Keratinocyte (primary cell): Measurements from ENCODE around the gene PISD. TPM values are rescaled to one million over a fixed set of nuclear protein-coding genes. Genes with fewer than 3 reads are reported as not detected.

Experiments used
- DNase-seq: peaks from one replicate; pipeline ENCODE4 v3.0.0-alpha.2; 2011; ENCODE audit warnings: low read depth, missing footprints, low spot score
- FAIRE-seq: peaks from 2 replicates; lab custom pipeline; 2011; peaks lifted over from hg19 to GRCh38; lab: Jason Lieb, UNC
- H2AFZ ChIP-seq: 2 replicates; pipeline ENCODE4 v1.6.0; 2012; ENCODE audit warnings: low read length, control low read depth, inconsistent platforms; ENCODE audit not compliant: control insufficient read depth
- H3K27ac ChIP-seq: 2 replicates; pipeline ENCODE4 v1.5.1; 2011; ENCODE audit warnings: low read length; ENCODE audit not compliant: control insufficient read depth, insufficient read depth
- H3K27me3 ChIP-seq: 3 replicates; pipeline ENCODE4 v1.6.0; 2011; ENCODE audit warnings: low read length; ENCODE audit not compliant: control insufficient read depth, insufficient read depth; ENCODE audit errors: extremely low read depth
- H3K36me3 ChIP-seq, 2 experiments: 2 replicates in 1 of 2; 3 replicates in 1 of 2; pipeline ENCODE4 v1.5.1; 2011; ENCODE audit warnings: low read length in 2 of 2, mild to moderate bottlenecking in 1 of 2; ENCODE audit not compliant: control insufficient read depth in 2 of 2, insufficient read depth in 2 of 2; ENCODE audit errors: extremely low read depth in 1 of 2
- H3K4me1 ChIP-seq: 3 replicates; pipeline ENCODE4 v1.5.1; 2011; ENCODE audit warnings: low read length; ENCODE audit not compliant: control insufficient read depth, insufficient read depth; ENCODE audit errors: extremely low read depth
- H3K4me2 ChIP-seq: 3 replicates; pipeline ENCODE4 v1.6.0; 2011; ENCODE audit warnings: low read depth, low read length; ENCODE audit not compliant: control insufficient read depth, insufficient read depth; ENCODE audit errors: extremely low read depth
- H3K4me3 ChIP-seq, 3 experiments: fragments of 200-600 bp in 1 of 3; sonication (generic) in 1 of 3; 2 replicates in 2 of 3; 3 replicates in 1 of 3; pipeline ENCODE4 v1.5.1; 2011 to 2016; ENCODE audit warnings: low read length in 3 of 3, mild to moderate bottlenecking in 3 of 3, control low read depth in 2 of 3, inconsistent platforms in 1 of 3, low read depth in 1 of 3, mixed read lengths in 1 of 3, mixed run types in 1 of 3, moderate library complexity in 1 of 3; ENCODE audit not compliant: control insufficient read depth in 2 of 3, insufficient read depth in 2 of 3; ENCODE audit errors: extremely low read depth in 1 of 3
- H3K79me2 ChIP-seq: 2 replicates; pipeline ENCODE4 v1.6.0; 2012; ENCODE audit warnings: low read length; ENCODE audit not compliant: control insufficient read depth, insufficient read depth
- H3K9ac ChIP-seq: 3 replicates; pipeline ENCODE4 v1.6.0; 2011; ENCODE audit warnings: low read length; ENCODE audit not compliant: control insufficient read depth, insufficient read depth; ENCODE audit errors: extremely low read depth
- H3K9me1 ChIP-seq: 3 replicates; pipeline ENCODE4 v1.6.0; 2011; ENCODE audit warnings: low read length; ENCODE audit not compliant: control insufficient read depth, insufficient read depth; ENCODE audit errors: extremely low read depth
- H3K9me3 ChIP-seq: 2 replicates; pipeline ENCODE4 v1.5.1; 2012; ENCODE audit warnings: low read depth, low read length; ENCODE audit not compliant: control insufficient read depth
- H4K20me1 ChIP-seq: 3 replicates; pipeline ENCODE4 v1.6.0; 2011; ENCODE audit warnings: low read length; ENCODE audit not compliant: control insufficient read depth, insufficient read depth; ENCODE audit errors: extremely low read depth
- CTCF ChIP-seq, 3 experiments: IDR thresholded peaks in 1 of 3; conservative IDR thresholded peaks in 1 of 3; optimal IDR thresholded peaks in 1 of 3; 2 replicates in 2 of 3; 3 replicates in 1 of 3; pipeline versions ENCODE3 to v1.5.1; 2011; ENCODE audit warnings: low read length in 3 of 3, mild to moderate bottlenecking in 3 of 3, moderate library complexity in 2 of 3, control low read depth in 1 of 3, inconsistent platforms in 1 of 3; ENCODE audit not compliant: insufficient read depth in 2 of 3; ENCODE audit errors: extremely low read depth in 1 of 3
- EZH2 ChIP-seq: IDR thresholded peaks from one replicate; pipeline ENCODE4 v1.6.1; 2012; ENCODE audit warnings: inconsistent platforms, mild to moderate bottlenecking, low read length, moderate library complexity
- dilution Hi-C: fragments of 300-500 bp; cut with MboI; formaldehyde crosslinking; loops from one replicate; pipeline ENCODE4 v1.7.0; 2020; ENCODE audit warnings: low sequenced_read_pairs; ENCODE audit not compliant: extremely low pct_ligation_motif_present
- polyA plus RNA-seq, 5 experiments: library from polyadenylated mRNA; depleted of rRNA in 3 of 5; stranded (reverse) in 3 of 5; stranded (forward) in 1 of 5; unstranded in 1 of 5; fragments of >200 nt; gene quantifications; 1 replicate in 1 of 5; 2 replicates in 3 of 5; 3 replicates in 1 of 5; pipeline versions ENCODE4 v1.2.1 to v1.2.3, GENCODE V29; 2011 to 2012; ENCODE audit warnings: missing spikeins in 2 of 5, low read depth in 1 of 5, low replicate concordance in 1 of 5

Gene PISD
- polyA plus RNA-seq, 1 donor (not counting 4 experiments of a cell fraction or from before 2014, with no cell fraction given): 25.5 TPM

- H3K9me1 ChIP-seq: peaks cover 2% of the 10 kb centered on the region
- TF ChIP-seq EZH2: no peak
- no peak for TF ChIP-seq CTCF (optimal IDR thresholded peaks at IDR 0.05 in 1 of 3, IDR thresholded peaks at IDR 0.05 in 1 of 3, conservative IDR thresholded peaks at IDR 0.05 in 1 of 3; ENCODE audit: extremely low read depth in 1 of 3, insufficient read depth in 2 of 3, low read length in 3 of 3)
- dilution Hi-C loops: no loop called here
Measured at GRCh38 chr22:31613286-31613903, 48.6 kb downstream of the PISD start.

GRCh38 chr22:31612891-31613285 lies 49.1 kb downstream of the PISD start:
- FAIRE-seq: no peak
- H3K4me2 ChIP-seq: no peak overlapping the region
- H3K27ac ChIP-seq: no peak overlapping the region
- dilution Hi-C loops: no loop called here
- H3K4me1 ChIP-seq: no peaks in the 10 kb centered on the region
- no peak overlapping the region for H2AFZ ChIP-seq
- H4K20me1 ChIP-seq: peaks cover 7% of the 10 kb centered on the region
- H3K36me3 ChIP-seq: peaks cover 7 to 10% of the 10 kb centered on the region in 2 experiments
- DNase-seq: no peak
- no peak overlapping the region for H3K9ac ChIP-seq
- H3K4me3 ChIP-seq: no peak overlapping the region
- H3K27me3 ChIP-seq: no peaks in the 10 kb centered on the region
- no peaks in the 10 kb centered on the region for H3K79me2 ChIP-seq
- no peaks in the 10 kb centered on the region for H3K9me3 ChIP-seq
- TF ChIP-seq EZH2: no peak
- TF ChIP-seq CTCF (optimal IDR thresholded peaks at IDR 0.05 in 1 of 3, IDR thresholded peaks at IDR 0.05 in 1 of 3, conservative IDR thresholded peaks at IDR 0.05 in 1 of 3; ENCODE audit: extremely low read depth in 1 of 3, insufficient read depth in 2 of 3, low read length in 3 of 3): no peak
- peaks cover 2% of the 10 kb centered on the region for H3K9me1 ChIP-seq

More at GRCh38 chr22:31613286-31613903, 48.6 kb downstream of the PISD start:
- H3K36me3 ChIP-seq: peaks cover 9 to 11% of the 10 kb centered on the region in 2 experiments
- no peaks in the 10 kb centered on the region for H3K27me3 ChIP-seq
- H3K9ac ChIP-seq: no peak overlapping the region
- H3K27ac ChIP-seq: no peak overlapping the region
- no peak overlapping the region for H3K4me3 ChIP-seq
- no peaks in the 10 kb centered on the region for H3K79me2 ChIP-seq
- no peak overlapping the region for H3K4me2 ChIP-seq
- DNase-seq: no peak
- no peak for FAIRE-seq
- peaks cover 11% of the 10 kb centered on the region for H4K20me1 ChIP-seq
- no peaks in the 10 kb centered on the region for H3K9me3 ChIP-seq
- H2AFZ ChIP-seq: no peak overlapping the region
- peaks cover 3% of the 10 kb centered on the region for H3K4me1 ChIP-seq
